IPS DF 19.7 (cell line): Measurements from ENCODE around the gene AP1S1.
"Not testable (repeated sequence)": the region's sequence is repeated elsewhere in the genome, so short reads cannot be mapped to it uniquely, and the experiment has no call there.

Source experiments
- DNase-seq: peaks from one replicate; pipeline ENCODE4 v3.0.0-alpha.2; 2013; ENCODE audit warnings: low read depth, low spot score

Gene AP1S1

GRCh38 chr7:101124376-101125056 is 29.8 kb upstream of the AP1S1 start:
- no peak for DNase-seq

- no peak for DNase-seq
These were observed 28.2 kb upstream of the AP1S1 start for GRCh38 chr7:101125989-101126650.

GRCh38 chr7:101126651-101127459 is 27.4 kb upstream of the AP1S1 start, which contains the start of gene SERPINE1:
TSS of gene SERPINE1 (plus strand) at chr7:101127104. CDS start at chr7:101128394, 1,290 bp downstream.
- no peak for DNase-seq

DNA sequence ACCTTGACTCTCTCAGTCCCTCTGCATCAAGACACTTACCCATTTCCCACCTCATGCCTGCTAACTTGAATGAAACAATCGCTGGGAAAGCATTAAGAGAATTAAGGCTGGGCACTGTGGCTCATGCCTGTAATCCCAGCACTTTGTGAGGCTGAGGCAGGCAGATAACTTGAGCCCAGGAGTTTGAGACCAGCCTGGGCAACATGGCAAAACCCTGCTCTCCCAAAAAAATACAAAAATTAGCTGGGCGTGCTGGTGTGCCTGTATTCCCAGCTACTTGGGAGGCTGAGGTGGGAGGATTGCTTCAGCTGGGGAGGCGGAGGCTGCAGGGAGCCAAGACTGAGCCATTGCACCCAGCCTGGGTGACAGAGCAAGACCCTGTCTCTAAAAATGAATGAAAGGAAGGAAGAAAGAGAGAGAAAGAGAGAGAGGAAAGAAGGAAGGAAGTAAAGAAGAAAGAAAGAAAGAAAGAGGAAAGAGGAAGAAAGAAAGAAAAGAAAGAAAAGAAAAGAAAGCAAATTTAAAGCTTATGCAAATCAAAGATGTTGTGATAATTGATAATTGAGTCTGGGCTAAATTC is 26.7 kb upstream of the AP1S1 start:
- DNase-seq: no peak

- no peak for DNase-seq
These were observed 26.0 kb upstream of the AP1S1 start for GRCh38 chr7:101128040-101128834.

DNA sequence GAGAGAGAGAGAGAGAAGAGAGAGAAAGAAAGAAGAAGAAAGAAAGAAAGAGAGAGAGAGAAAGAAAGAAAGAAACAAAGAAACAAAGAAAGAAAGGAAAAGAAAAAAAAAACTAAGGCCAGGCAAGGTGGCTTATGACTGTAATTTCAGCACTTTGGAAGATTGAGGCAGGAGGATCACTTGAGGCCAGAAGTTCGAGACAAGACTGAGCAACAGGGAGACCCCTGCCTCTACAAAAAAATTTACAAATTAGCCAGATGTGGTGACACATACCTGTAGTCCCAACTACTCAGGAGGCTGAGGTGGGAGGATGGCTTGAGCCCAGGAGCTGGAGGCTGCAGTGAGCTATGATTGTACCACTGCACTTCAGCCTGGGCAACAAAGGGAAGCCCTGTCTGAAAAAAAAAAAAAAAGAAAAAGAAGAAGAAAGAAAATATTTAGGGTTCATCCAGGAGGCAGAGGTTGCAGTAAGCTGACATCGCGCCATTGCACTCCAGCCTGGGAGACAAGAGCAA is 24.6 kb upstream of the AP1S1 start:
- no peak for DNase-seq

GRCh38 chr7:101132626-101133600 is 21.4 kb upstream of the AP1S1 start:
- DNase-seq: not testable (repeated sequence)

GRCh38 chr7:101133621-101134398 is 20.5 kb upstream of the AP1S1 start:
- no peak for DNase-seq

DNA sequence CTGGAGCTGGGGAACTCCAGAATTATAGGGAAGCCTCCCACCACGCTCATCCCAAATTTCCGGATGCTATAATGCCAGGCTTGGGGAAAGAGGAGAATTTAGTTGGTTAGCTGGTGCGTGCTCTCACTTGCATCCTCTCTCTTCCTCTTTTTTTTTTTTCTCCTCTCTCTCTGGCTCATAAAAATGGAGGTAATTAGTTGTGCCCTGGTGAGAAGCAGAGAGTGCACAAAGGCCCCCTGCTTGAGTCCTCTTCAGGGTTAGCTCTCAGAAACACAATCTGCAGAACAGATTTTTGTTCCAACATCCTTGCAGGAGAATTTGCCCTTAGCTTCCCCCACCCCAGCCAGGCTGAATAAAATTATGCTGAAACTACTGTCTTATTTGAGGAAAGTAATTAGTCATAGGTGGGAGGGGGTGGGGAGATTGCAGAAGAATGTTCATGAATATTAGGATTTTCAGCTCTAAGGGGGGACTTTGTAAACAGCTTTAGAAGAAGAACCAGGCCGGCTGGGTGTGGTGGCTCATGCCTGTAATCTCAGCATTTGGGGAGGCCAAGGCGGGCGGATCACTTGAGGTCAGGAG is 19.8 kb upstream of the AP1S1 start:
- no peak for DNase-seq

GRCh38 chr7:101137651-101138212 is 16.5 kb upstream of the AP1S1 start:
- DNase-seq: no peak

DNA sequence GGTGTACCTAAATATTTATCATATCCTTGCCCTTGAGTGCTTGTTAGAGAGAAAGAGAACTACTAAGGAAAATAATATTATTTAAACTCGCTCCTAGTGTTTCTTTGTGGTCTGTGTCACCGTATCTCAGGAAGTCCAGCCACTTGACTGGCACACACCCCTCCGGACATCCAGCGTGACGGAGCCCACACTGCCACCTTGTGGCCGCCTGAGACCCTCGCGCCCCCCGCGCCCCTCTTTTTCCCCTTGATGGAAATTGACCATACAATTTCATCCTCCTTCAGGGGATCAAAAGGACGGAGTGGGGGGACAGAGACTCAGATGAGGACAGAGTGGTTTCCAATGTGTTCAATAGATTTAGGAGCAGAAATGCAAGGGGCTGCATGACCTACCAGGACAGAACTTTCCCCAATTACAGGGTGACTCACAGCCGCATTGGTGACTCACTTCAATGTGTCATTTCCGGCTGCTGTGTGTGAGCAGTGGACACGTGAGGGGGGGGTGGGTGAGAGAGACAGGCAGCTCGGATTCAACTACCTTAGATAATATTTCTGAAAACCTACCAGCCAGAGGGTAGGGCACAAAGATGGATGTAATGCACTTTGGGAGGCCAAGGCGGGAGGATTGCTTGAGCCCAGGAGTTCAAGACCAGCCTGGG is 15.9 kb upstream of the AP1S1 start:
- DNase-seq: peak; percentile 78

GRCh38 chr7:101140339-101140699 is 14.0 kb upstream of the AP1S1 start:
- DNase-seq: no peak

- no peak for DNase-seq
These were observed 13.4 kb upstream of the AP1S1 start for GRCh38 chr7:101140746-101141382.

DNA sequence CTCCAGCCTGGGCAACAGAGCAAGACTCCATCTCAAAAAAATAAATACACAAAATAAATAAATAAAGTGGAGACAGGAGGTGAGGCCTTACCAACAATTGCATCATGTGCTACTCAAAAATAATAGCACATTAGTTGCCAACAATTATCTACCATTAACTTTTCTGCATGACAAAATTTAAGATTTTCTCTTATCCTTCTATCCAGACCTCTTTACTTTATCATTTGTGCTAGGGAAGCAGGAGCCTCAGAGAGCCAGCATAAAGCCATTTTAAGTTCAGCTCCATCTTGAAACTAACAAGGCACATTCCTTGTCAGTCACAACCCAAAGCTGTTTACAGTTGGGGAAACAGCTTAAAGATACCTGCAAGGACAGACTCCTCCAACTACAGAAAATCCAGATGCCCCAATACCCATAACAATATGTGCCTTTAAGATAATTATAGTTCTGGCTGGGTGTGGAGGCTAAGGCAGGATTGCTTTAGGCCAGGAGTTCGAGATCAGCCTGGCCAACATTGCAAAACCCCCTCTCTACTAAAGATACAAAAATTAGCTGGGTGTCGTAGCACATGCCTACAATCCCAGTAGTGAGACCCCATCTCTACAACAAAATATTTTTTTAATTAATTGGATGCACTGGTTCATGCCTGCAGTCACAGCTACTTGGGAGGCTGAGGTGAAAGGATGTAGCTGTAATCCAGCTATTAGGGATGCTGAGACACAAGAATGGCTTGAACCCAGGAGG is 2.2 kb upstream of the AP1S1 start:
- no peak for DNase-seq

DNA sequence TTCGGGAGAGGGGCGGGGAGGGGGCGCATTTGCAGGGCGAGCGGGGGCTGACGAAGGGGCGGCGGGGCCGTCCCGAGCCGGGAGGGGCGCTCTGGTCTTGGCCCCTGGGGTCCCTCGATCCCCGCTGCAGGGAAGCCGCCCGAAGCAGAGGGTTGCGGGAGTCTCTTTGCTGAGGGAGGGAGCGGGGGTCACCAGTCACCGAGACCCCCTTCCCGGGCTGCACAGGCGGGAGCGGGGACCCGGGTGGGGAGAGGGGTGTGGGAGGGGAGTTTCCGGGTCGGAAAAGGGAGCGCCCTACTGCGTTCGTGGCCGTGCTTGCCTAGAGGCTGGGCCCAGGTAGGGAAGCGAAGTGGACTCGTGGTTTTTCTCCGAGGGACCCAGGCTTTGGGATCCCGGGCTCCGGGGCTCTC is 422 bp downstream of the AP1S1 start:
- DNase-seq: no peak

GRCh38 chr7:101155303-101155702 is 1.0 kb downstream of the AP1S1 start:
- DNase-seq: no peak

- DNase-seq: no peak
These were observed 2.0 kb downstream of the AP1S1 start for GRCh38 chr7:101156277-101156676.
